Measurements from ENCODE around the gene HUNK.

HUNK gene

GRCh38 chr21:31967334-31967733 lies 94.5 kb downstream of the HUNK start:
- peak; percentile 71 for DNase-seq

DNA sequence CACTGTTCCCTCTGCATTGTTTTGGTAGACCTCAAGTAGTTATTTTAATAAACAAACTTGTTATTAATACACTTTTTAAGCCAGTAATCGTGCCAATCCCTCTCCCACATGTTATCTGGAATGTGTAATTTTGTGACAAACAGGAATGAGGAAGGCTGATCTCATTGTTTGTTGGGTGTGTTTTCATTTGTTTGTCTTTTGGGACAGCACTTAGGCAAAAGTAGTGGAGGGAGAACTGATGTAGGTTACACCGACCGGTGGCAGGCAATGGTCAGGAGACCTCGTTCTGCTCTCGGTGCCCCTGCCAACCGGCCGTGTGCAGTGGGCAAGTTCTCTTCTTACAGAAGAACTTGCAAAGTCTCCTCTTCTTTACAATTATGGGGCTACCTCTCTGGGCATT lies 99.8 kb downstream of the HUNK start:
- DNase-seq: no peak

- no peak for DNase-seq
These were observed 100.7 kb downstream of the HUNK start for GRCh38 chr21:31973402-31973944.

DNA sequence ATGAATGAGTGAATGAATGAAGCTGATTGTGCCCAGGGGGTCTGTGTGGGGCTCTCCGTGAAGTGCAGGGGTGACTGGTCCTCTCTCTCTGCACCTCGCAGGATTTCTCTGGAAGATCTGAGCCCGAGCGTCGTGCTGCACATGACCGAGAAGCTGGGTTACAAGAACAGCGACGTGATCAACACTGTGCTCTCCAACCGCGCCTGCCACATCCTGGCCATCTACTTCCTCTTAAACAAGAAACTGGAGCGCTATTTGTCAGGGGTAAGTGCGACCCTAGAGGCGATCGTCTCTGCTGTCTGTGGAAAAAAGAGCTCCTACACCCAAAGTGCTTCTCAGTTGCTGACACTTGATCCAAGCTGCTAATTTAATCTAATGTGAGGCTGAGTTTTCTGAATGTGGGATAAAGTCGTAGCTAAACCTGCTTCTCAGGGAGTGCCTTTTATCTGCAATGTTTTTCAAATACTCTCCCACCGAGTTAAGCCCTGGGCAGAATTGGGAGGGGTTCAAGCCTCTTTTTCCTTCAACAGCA lies 101.7 kb downstream of the HUNK start:
- no peak for DNase-seq

DNA sequence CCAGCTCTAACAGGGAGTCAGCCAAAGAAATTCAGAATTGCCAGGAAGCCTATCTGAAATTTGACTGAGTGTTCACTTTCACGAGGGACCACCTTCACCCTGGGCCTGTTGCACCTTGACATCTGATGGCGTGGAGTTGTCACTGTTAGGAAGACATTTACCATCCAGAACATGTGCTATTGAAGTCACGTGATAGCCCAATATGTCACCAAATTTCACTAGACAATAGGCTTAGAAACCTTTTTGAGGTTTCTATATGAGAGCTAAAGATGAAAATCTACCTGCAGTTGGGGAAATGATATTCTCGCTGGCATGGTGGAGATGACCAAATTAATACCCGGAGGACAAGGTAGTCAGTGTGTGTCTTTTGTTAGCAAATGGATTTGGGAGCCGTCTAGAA lies 102.7 kb downstream of the HUNK start:
- no peak for DNase-seq

DNA sequence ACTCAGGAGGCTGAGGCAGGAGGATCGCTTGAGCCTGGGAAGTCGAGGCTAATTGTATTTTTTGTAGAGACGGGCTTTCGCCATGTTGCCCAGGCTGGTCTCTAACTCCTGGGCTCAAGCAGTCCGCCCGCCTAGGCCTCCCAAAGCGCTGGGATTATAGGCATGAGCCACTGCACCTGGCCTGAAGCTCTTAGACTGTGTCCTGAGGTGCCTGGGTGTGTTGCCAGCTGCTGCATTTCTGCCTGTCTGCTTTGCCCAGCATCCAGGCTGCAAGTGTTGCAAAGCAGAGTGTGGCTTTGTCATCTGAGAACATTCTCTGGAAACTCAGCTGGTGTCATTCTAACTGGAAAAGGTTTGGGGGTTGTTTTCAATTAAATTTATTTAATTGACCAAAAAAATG lies 105.0 kb downstream of the HUNK start:
- DNase-seq: no peak

GRCh38 chr21:31983120-31983519 lies 110.3 kb downstream of the HUNK start:
- no peak for DNase-seq

DNA sequence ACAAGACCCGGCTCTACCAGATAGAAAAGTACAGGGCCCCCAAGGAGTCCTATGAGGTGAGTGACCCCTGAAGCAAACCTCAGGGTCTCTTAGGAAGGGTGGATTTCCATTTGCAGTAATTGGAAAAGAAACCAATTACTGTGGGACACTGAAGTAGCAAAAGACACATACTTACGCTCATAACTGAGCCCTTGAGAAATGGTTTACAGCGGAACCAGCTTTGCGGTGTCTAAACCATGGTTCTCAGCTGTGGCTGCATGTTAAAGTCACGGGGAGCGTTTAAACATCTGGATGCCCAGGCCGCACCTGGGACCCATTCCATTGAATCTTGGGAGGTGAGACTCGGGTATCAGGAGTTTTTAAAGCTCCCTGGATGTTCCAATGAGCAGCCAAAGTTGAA lies 110.7 kb downstream of the HUNK start:
- DNase-seq: no peak

DNA sequence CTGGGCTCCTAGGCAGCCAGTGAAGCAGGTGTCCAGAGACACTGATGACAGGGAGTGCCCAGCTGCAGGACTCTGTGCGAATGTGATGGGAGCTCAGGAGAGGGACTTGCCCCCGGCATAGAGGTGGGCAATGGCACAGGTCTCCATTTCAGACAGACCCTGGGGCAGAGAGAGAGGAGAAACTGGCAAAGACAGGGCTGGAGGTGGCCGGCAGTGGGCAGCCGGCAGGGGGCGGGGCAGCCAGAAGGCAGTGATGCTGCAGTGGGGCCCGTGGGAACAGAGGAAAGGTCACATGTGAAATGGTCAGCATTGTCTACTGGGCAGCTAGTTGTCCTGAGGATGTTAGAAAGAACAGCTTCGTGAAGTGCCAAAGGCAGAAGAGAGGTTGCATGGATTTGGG lies 112.6 kb downstream of the HUNK start:
- DNase-seq: no peak

DNA sequence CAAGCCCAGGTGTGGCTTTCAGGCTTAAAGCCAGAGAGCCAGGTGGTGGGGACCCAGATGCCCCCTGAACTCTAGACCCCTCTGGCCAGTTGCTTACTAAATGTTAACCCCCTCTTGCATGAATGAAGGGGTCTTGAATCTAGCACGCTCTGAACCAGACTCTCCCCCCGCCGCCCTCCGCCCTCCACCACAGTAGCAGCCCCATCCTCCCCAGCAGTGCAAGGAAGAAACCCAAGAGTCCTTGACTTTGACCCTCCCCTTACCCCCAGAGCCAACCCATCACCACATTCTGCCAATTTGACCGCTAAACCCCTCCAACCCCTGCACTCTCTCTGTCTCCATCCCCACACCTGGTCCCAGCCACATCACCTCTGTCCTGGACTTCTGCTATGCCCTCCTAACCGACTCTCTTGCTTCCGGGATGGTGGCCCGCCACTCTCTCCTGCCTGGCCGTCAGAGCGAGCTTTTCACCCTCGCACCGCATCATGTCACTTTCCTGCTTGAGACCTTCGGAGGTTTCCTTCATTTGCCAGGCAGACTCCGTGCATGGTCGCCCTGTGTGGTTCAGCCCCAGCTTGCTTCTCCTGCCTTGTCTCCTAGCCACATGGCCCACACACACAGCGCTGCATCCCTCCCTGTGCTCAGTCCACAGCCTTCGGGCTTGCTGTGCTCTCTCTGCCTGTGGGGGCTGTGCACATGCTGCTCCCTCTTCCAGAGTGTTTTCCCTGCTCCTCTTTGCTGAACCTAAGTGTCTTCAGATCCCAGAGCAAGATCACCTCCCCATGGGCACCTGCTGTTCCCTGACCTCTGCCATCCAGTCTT lies 113.4 kb downstream of the HUNK start:
- DNase-seq: no peak

DNA sequence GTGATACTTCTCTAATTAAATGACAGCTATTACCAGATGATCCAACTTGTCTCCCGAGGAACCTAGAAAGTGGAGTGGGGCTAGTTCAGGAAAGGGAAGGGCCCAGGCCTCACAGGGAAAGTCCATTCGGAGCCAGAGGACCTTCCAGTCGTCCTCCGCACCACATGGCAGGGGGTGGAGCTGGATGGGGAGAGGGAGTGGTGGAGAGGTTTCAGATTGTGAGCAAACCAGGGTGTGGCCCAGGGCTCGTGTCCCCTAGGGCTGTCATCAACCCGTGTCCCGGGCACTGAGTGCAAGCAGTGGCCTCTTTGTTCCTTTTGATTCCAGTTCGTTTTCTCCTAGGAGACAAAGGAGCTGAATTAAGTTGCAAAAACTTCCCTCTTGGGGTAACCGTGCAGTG lies 114.9 kb downstream of the HUNK start:
- no peak for DNase-seq

DNA sequence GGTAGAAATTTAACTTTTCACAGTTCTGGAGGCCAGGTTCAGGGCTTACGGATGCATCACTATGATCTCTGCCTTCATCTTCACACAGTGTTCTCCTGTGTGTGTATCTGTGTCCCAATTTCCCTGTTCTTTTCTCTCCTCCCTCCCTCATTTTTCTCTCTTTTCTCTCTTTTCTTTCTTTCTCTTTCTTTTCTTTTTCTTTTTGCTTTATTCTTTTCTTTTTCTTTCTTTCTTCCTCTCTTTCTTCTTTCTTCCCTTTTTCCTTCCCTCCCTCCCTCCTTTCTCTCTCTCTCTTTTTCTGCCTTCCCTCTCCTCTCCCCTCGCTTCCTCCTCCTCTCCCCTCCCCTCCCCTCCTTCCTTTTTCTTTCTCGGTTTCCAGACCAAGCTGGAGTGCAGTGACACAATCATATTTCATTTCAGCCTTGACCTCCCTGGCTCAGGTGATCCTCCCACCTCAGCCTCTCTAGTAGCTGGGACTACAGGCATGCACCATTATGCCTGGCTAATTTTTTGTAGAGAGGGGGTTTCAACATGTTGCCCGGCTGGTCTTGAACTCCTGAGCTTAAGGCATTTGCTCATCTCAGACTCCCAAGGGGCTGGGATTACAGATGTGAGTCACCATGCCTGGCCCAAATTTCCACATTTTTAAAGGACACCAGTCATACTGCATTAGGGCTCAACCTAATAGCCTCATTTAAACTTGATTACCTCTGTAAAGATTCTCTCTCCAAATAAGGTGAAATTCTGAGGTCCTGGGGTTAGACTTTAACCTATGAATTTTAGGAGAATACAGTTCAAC lies 115.9 kb downstream of the HUNK start:
- no peak for DNase-seq

DNA sequence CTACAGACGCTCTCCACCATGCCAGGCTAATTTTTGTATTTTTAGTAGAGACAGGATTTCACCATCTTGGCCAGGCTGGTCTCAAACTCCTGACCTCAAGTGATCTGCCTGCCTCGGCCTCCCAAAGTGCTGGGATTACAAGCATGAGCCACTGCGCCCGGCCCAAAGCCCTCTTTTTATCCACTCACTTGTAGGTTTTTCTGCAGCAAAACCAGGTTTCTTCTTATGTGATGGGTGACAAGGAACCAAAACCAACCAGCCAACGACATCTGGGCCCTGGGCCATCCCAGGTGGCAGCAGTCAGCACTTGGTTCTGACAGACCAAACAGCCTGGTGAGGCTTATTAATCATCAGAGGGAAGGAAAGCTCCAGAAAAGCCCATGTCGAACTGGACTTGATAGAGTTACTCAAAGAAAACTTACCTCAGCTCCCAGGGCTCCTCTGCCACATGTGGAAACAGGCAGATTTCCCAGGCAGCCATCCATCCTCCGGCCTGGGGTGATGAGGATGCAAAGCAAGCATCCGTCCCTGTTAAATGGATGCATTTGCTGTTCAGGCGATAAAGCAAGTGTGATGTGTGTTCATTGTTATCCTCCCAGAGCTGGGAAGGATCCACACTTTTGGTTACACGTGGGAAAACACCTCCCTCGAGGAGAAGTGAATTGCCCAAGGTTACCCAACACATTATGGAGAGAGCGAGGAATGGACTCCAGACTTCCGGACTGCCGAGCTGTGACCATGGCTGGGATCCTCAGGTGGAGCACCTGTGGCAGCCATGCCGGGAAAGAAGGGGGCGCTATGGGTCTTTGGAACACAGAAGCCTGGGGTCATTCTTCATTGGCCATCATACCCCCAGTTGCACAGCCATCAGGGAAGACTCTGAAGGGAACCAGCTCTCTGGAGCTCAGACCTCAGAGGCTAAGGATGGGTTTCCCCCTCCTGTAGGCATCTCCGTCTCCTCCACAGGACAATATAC lies 118.8 kb downstream of the HUNK start:
- no peak for DNase-seq

GRCh38 chr21:31992391-31992790 lies 119.6 kb downstream of the HUNK start:
- DNase-seq: no peak

- DNase-seq: no peak
These were observed 121.3 kb downstream of the HUNK start for GRCh38 chr21:31993826-31994825.

- DNase-seq: no peak
These were observed 124.4 kb downstream of the HUNK start for GRCh38 chr21:31997191-31997590.

DNA sequence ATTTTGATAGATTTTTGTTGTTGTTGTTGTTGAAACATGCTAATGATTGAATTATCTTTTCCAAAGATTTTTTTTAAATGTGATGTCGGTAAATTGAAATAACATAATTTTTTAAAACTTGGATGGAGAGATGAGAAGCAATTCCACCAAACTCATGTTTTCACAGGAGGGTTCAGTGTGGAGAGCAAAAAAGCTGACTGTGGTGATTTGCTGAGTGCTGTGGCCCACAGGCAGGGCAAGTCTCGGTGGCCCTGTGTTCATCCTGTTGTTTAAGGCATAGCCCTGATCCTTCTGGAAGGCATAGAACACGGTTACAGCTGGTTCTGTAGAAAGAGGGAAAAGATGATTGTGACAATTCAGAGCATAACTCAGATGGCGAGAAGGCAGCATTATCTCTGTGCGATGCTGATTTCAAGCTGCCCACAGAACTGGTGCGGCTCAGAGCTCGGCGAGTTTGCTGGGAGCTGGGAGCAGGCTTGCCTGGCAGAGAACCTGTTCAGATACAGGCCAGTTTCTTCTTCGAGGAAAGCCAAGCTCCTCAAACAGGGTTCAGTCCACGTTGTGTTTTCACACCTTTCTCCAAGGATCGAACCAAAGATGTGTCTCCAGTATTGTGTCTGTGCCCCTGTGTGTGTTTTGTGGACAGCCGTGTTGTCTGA lies 127.1 kb downstream of the HUNK start:
- no peak for DNase-seq

GRCh38 chr21:32001390-32001789 lies 128.6 kb downstream of the HUNK start:
- DNase-seq: peak; percentile 1

GRCh38 chr21:32003411-32003810 lies 130.6 kb downstream of the HUNK start:
- no peak for DNase-seq

DNA sequence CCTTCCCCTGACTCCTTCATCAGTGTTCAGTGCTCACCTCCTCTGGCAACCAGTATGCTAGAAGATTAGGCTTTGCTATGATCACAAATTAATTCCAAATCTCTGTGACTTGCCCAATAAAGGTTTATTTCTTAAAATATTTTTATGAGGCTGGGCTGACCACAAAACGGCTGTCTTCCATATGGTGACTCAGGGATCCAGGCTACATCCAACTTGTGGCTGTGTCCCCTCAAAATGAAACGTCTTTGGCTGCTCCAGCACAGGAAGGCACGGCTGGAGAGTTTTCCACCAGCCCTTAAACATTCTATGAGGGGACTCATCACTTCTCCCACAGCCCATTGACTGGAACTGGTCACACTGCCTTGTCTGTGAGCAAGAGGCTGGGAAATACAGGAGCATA lies 131.5 kb downstream of the HUNK start:
- no peak for DNase-seq

DNA sequence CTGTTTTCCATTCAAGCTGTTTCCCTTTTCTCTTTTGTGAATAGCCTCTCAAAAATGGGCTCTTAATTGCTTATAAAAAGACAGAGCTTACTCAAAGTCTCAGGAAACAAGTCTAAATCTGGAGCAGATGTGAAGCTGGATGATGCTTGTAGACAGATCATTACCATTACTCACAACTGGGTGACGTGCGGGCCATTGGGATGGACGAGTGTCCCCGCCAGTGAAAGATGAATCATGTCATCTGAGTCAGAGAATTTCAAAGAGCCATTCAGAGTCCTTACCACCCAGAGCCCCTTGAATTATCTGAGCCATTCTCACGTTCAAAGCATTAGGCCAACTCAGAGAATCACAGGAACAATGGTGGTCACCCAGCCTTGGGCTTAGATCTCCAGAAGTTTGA lies 134.6 kb downstream of the HUNK start:
- DNase-seq: no peak

Data from DMS79 (cell line).